Non-pigmented ciliary epithelial cell (primary cell): ENCODE measurements around the gene ROR2.
"Not testable (repeated sequence)": the region's sequence is repeated elsewhere in the genome, so short reads cannot be mapped to it uniquely, and the experiment has no call there.

Experiments used
- DNase-seq: peaks from one replicate; pipeline ENCODE4 v3.0.0-alpha.2; 2010; ENCODE audit warnings: low read depth

ROR2 gene

DNA sequence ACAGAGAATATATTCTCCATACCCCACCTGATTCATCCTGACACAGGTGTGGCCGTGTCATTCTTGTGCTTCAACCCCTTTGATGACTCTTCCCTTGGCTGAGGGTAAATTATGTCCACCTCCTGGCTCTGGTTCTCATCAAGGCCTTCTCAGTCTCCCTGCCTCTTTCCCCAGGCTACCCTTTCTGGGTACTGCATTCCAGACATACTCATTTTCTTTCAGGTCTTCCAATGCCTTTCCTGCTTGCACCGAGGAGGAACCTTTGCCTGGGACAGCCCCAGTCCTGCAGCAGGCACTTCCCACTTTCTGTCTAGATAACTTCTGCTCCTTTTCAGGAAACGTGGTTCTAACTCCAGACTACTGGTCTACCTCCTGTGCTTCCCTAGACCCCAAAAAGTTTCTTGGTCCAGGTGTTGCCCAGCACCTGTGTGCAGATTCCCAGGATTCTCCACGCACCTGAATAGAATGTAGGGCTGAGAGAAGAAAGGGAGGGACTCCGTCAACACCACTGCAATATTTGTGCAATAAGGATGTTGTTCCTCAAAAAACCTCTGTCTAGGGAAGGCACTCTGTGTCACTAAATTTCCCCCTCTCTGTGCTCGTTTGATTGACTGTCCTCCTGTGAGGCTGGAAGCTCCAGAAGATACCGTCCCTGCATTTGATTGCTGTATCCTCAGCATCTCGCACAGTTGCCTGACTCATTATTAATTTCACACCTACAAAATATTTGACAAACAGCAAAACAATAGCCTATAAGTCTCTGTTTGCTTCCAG lies 271.0 kb downstream of the ROR2 start:
- no peak for DNase-seq

GRCh38 chr9:91677822-91678436 lies 272.1 kb downstream of the ROR2 start:
- DNase-seq = no peak

- no peak for DNase-seq
Measured at GRCh38 chr9:91677331-91677730, 272.7 kb downstream of the ROR2 start.

DNA sequence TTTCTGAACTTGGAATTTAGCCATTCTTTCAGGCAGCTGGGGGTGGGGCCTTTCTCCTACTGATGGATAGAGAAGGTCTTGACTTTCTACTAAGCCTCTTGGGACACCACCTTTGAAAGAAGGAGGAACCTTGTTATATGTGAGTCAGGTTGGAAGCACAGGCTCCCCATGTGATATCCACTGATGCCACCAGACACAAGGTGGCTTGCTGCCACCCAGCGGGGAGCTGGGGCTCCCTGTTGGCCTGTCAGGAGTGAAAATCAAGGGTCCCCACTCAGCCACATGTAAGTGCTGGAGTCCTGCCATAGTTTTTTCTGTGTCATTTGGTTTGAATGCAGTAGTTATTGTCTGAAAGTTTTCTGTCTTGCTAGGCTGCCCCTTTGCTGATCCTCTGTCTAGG lies 274.0 kb downstream of the ROR2 start:
- no peak for DNase-seq

- no peak for DNase-seq
Measured at GRCh38 chr9:91664663-91665062, 285.4 kb downstream of the ROR2 start.

GRCh38 chr9:91663858-91664257 lies 286.2 kb downstream of the ROR2 start:
- DNase-seq = no peak

DNA sequence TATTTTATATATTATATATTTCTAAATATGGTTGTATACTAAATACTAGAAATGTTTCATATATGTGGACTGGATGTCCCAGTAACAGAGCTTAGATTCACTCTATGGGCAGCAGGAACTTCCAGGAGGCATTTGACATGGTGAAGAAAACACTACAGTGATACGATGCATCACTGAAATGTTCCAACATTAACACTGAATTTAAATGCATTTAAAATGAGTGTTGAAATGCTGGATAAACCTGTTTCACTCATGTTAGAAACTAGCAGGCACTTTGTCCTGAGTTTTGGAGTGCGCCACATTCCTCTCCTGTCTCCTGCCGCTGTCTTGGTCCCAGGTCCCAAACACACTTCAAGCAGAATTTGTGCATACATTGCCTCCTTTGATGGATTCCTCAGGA lies 288.6 kb downstream of the ROR2 start:
- no peak for DNase-seq

DNA sequence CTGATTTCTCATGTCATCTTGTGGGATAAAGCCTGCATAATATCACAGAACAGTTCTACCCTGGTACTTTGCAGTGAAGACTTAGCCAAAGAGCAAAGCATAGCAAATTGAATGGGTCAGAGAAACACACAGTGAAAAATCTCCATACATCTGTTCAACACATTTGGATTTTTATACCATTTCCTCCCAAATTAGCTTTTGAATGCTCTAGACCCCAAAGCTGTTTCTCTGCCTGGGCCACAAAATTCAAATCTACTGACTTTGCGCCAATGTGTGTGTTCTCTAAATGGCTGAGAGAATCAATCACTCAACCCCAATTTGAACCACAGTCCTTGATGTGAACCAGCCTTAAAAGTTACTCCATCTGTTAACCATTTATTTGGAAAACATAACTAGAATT lies 289.5 kb downstream of the ROR2 start:
- DNase-seq = no peak

- DNase-seq = no peak
Measured at GRCh38 chr9:91659529-91660495, 290.2 kb downstream of the ROR2 start.

GRCh38 chr9:91658513-91659105 lies 291.4 kb downstream of the ROR2 start:
- DNase-seq = no peak

DNA sequence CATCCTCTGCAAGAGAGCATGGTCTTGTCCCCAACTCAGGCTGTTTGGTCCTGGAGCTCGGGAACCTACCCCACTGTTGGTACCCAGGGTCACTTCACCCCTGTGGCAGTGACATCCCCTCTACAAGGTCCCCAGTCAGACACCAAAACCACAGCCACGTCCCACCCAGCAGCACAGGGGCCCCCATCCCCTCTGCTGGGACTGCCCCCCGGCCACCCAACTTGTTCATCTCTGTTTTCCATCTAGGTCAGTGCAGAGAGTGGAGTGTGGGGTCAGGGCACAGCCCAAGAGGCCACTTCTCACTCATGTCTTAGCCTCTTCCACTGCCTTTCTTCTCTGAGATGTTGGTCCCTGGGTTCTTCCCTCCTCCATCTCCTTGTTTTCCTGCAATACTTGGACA lies 292.5 kb downstream of the ROR2 start:
- no peak for DNase-seq

GRCh38 chr9:91655658-91656057 lies 294.4 kb downstream of the ROR2 start:
- no peak for DNase-seq

- no peak for DNase-seq
Measured at GRCh38 chr9:91655215-91655614, 294.8 kb downstream of the ROR2 start.

DNA sequence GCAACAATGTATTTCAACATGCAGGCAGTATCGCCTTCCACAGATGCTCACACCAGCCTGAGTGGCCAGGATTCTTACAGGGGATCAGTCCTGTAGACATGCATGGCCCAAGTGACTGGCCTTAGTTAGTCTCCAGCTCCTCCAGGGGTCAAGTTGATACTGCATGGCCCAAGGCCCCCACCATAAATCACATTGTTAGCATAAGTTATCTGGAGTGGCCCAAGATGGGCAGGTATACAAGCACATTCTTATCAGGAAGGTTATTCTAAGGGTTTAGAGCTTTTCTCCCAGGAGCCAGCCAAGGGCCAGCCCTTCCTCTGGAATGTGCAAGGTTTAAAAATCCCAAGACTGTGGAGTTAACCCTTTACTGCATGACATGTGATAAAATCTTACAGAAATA lies 295.5 kb downstream of the ROR2 start:
- no peak for DNase-seq

DNA sequence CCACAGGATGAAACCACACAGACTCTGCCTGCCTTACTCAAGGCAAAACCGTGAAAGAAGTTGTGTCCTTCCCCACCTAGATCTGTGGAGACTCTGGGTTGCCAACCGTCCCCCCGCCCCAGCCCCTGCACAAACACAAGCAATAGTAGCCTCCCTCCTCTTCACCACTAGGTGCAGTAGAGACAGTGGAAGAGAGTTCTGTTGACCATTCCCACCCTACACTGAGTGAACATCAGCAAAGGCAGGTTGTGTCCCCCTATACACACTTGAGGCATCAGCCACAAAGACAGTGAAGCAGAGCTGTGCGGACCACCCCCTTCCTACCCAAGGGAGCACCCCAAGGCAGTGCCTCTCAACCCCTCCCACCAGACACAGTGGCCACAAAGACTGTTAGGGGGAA lies 302.7 kb downstream of the ROR2 start:
- no peak for DNase-seq

- DNase-seq = no peak
Measured at GRCh38 chr9:91646702-91647101, 303.3 kb downstream of the ROR2 start.

DNA sequence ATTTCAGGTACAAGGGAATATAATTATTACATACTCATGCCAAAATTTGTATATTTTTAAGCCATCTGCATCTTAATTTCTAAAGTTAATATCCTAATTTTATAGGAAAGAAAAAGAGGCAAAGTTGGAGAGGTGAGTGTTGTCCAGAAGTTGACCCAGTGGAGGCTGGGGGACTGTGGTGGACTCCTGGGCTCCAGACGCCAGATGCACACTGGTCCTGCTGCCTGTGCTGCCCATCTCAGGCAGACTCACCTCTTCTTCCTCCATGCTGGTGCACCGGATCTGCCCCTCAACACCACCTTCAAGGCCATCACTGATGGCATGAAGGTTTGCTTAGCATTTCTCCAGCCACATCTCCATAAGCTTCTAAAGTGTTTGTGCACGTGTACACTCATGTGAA lies 305.6 kb downstream of the ROR2 start:
- DNase-seq = no peak

- DNase-seq = no peak
Measured at GRCh38 chr9:91643481-91644077, 306.4 kb downstream of the ROR2 start.

DNA sequence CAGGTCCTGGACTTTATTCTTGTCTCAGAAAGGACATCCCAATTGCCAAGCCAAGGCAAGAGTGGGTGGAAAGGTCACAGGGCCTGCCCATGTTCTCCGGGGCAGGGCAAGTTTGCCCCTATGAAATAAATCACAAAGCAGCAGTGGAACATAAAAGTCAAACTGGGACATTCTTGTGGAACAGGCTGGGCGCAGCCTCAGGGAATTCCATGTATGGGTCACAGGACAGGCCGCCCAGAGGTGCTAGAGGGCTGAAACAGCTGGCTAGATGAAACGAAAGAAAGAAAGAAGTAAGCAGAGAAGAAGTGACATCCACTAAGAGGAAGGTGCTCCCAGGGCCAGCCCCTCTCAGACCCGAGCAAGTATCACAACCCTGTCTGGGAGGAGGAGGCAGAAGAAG lies 307.3 kb downstream of the ROR2 start:
- no peak for DNase-seq

- DNase-seq = no peak
Measured at GRCh38 chr9:91640428-91640827, 309.6 kb downstream of the ROR2 start.

DNA sequence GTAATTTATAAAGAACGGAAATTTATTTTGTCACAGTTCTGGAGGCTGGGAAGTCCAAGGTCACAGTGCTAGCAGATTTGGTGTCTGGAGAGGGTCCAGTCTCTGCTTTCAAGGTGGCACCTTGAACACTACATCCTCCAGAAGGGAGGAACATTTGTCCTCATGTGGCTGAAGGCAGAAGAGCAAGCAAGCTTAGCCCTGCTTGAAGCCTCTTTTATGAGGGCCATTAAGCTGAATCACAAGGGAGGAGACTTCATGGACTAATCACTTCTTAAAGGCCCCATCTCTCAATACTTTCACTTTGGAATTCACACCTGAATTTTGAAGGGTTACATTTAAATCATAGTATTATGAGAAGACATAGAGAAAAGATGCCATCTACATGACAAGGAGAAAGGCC lies 311.0 kb downstream of the ROR2 start:
- no peak for DNase-seq

GRCh38 chr9:91634832-91635231 lies 315.2 kb downstream of the ROR2 start:
- DNase-seq = not testable (repeated sequence)
